Measurements from ENCODE around the gene CANT1.

DNA sequence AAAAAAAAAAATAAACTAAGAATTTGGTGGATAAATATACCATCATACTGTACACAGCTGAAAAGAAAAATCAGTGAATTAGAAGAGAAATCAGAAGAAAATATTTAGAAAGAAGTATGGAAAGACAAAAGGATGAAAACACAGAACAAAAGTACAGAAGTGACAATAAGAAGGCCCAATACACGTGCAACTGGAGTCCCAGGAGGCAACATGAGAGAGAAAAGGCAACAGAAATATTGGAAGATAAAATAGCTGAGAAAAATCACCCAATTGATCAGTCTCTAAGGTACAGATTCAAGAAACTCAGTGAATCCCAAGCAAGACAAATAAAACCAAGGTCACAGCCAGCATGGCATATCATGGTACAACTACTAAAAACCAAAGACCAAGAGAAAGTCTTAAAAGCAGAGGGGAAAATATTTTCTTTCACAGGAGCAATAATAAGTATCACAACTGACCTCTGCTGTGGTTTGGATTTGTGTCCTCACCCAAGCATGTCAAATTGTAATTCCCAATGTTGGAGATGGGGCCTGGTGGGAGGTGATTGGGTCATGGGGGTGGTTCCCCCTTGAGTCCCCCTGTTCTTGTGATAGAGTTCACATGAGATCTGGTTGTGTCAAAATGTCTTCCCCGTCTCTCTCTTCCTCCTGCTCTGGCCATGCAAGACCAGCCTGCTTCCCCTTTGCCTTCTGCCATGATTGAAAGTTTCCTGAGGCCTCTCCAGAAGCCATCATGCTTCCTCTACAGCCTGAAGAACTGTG lies 44.8 kb upstream of the CANT1 start:
- TF ChIP-seq, protein P1, sequence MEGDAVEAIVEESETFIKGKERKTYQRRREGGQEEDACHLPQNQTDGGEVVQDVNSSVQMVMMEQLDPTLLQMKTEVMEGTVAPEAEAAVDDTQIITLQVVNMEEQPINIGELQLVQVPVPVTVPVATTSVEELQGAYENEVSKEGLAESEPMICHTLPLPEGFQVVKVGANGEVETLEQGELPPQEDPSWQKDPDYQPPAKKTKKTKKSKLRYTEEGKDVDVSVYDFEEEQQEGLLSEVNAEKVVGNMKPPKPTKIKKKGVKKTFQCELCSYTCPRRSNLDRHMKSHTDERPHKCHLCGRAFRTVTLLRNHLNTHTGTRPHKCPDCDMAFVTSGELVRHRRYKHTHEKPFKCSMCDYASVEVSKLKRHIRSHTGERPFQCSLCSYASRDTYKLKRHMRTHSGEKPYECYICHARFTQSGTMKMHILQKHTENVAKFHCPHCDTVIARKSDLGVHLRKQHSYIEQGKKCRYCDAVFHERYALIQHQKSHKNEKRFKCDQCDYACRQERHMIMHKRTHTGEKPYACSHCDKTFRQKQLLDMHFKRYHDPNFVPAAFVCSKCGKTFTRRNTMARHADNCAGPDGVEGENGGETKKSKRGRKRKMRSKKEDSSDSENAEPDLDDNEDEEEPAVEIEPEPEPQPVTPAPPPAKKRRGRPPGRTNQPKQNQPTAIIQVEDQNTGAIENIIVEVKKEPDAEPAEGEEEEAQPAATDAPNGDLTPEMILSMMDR (IDR thresholded peaks at IDR 0.05): no peak
- TF ChIP-seq POLR2A (IDR thresholded peaks at IDR 0.05): no peak

All from breast epithelium (tissue), 3 donors.